DMS114 treated with DMSO at 0.1 percent for 48 hours (cell line): ENCODE data around the gene MGRN1.

ENCODE experiments used
- DNase-seq: peaks from one replicate; lab custom pipeline; 2025; ENCODE audit not compliant: unreplicated experiment; lab: John Stamatoyannopoulos, UW

The MGRN1 gene

DNA sequence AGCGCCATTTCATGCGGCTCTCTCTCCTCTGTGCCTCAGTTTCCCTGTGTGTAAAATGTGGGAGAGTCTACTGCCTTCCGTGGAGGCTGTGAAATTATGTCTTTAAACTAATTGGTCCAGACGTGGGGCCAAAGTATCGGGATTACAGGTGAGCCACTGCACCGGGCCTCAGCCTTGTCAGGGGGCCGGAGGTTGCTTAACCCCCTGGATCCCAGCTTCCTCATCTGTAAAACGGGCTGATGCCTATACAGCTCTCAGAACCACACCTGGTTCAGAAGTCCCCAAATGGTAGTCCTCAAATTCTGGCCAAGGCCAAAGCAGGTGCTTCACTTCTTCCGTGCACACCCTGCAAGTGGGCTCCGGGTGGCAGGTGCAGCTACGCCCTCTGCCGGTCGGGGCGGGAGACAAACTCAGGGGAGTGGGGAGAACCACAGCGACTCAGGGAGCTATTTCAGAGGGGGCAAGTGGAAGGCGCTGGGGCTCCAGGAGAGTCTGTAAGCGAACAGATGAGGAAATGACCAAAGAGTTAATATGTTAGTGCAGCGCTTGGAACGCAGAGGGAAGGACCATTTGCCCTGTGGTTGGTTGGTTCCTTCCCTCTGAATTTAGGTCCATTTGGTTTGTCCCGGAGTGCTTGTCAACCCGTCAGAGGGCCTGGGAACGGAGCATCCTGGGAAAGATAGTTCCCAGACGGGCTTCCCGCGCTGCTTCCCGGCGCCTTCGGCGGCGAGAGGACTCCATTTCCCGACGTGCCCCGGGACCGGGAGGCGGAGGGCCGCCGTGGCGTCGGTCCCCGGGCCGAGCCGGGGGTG, at the start of gene MGRN1:
TSS of gene MGRN1 (plus strand) at position 812 of the 812 bp plus-strand sequence. CDS start 135 bp downstream, outside the sequence.
- DNase-seq = peak; percentile 89

DNA sequence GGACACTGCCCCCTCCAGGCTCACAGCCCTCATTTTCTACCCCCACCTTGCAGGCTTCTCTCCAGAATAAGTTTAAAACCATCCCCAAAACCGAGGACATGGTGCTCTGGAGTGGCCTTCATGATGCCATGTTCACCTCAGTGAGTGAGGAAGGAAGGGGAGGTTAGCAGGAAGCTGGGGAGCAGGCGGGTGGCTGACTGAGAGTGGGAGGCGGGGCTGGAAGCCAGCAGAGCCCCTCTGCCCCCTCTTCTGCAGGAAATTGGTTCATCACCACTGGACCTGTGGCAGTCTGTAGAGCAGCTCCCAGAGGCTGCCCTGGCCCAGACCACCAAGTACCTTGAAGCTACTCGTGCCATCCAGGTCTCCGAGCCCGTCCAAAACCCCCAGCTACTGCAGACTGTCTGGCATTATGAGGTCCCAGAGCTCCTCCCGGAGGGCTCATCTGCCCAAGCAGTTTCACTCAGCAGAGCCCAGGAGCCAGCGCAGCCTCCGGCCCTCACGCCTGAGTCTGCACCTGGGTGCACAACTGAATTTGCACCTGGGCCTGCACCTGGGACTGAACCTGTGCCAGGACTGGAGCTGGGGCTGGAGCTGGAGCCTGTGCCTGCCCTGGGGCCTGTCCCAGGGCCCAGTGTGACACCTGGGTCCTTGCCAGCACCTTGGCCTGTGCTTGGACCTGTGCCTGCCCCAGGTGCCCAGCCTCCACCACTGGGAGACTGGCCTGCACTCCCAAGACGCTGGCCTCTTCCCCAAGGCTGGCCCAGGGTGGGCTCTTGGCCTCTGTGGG, 49.5 kb upstream of the MGRN1 start:
- no peak for DNase-seq

DNA sequence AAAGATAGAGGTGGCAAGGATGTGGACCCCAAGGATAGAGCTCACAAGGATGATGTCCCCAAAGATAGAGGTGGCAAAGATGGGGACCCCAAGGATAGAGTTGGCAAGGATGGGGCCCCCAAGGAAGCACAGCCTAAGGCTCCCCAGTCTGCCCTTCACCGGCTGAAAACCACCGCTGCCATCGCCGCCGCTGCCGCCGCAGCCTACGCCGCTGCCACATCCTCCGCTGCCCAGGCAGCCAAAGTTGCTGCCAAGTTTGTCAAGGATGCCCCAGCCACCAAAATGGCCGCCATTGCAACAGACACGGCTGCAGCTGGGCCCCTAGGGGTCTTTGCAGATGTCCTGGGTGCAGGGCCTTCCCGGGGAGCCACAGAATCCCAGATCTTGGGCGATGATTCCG, 48.6 kb upstream of the MGRN1 start:
- no peak for DNase-seq

DNA sequence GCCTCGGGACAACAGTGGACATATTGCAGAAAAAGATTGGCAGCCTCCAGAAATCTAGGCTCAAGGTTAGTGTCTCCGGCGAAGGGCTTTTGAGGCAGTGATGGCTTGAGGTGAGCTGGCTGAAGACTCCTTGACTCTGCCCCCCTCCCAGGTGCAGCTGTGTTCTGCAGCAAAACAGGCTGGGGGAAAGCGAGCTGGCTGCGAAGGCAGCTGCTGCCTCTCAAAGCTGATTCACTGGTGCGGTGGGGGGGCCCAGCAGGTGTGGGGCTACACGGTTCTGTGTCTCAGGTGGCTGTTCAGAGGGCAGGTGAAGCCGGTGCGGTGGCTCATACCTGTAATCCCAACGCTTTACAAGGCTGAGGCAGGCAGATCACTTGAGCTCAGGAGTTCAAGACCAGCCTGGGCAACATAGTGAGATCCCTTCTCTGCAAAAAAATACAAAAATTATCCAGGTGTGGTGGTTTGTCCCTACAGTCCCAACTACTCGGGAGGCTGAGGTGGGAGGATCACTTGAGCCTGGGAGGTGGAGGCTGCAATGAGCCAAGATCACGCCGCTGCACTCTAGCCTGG, 45.6 kb upstream of the MGRN1 start:
- DNase-seq = no peak

DNA sequence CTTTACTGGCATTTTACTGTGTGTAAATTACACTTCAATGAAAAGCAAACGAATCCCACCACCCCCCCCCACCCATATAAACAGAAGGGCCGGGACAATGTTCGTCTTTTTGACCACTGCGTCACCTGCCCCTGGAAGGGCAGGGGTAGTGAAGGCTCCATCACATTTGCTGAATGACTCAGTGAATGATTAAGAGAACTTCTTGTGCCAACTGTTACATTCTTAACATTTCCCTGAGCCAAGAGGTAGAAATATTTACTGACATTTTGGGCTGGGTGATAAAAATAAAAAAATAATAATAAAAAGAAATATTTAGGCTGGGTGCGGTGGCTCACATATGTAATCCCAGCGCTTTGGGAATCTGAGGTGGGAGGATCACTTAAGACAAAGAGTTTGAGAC, 44.4 kb upstream of the MGRN1 start:
- DNase-seq = no peak

DNA sequence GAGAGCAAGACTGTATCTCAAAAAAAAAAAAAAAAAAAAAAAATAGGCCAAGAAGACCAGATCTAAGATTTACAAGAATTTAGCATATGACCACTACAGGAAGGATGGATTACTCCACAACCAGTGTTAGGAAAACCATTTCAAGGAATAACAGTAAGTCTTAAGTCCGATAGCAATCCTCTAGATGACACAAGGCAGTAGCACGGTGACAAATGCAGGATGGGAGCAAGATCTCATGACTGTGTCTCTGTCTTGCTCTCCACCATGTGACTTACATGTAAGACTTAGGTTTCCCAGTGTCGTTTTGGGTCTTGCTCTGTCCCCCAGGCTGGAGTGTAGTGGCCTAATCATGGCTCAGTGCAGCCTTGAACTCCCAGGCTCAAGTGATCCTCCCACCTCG, 40.7 kb upstream of the MGRN1 start:
- no peak for DNase-seq

DNA sequence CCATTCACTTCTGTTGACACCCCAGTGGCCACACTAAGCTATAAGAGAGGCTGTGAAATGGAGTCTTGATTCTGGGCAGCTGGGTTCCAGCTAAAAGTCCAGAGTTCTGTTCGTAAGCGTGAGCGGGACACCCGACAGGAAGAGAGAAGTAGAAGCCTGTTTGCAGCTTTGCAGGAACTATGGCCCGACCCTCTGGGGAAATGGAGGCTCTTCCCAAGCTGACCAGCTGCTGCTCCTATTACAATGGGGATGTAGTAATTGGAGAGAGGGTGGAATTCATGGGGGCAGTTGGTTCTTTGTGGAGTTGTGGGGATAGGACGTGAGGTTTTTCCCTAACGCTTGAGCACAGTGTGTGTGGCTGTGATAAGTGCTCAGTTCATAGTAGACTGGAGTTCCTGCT, 38.3 kb upstream of the MGRN1 start:
- DNase-seq = no peak

DNA sequence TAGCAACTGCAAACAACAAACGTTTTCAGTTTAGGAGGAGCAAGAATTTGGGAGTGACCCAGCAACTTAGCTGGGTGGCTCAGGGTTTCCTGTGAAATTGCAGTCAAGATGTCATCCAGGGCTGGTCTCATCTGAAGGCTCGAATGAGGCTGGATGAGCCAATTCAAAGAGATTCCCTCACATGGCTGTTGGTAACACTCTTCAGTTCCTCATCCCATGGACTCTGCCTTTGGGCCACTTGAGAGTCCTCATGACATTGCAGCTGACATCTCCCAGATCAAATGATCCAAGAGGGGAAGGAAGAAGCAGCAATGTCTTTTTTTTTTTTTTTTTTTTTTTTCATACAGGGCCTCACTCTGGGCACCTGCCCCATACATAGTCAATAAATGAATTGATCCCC, 36.2 kb upstream of the MGRN1 start:
- no peak for DNase-seq

DNA sequence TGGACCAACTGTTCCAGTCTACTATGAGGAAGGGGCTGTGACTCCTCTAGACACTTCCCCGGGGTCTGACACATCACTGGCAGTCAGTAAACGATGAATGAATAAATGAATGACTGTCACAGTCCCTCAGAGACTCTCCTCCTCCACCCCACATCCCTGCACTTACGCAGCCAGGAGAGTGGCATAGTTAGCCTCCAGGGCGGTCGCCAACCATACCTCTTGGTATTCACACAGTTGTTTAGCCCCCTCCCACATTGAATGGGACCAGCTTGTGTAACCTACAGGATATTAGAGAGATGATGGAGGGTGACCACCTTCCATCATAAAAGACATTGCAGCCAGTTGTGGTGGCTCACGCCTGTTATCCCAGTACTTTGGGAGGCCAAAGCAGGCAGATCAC, 35.7 kb upstream of the MGRN1 start:
- DNase-seq = no peak

DNA sequence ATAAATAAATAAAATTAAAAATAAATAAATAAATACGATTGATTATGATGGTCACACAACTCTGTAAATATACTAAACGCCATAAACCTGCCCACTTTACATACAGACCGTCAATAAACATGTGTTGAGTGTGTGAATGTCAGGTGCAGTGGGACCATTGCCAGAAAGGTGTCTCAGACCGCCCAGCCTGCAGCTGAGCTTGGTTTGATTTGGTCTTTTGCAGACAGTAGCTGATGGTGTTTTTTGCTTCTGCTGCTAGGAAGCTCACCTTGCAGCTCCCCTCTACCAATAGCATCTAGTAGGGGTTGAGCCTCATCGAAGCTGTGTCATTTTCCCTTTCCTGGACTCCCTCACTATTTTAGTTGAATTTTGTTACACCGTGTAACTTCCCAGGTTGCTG, 33.4 kb upstream of the MGRN1 start:
- no peak for DNase-seq

DNA sequence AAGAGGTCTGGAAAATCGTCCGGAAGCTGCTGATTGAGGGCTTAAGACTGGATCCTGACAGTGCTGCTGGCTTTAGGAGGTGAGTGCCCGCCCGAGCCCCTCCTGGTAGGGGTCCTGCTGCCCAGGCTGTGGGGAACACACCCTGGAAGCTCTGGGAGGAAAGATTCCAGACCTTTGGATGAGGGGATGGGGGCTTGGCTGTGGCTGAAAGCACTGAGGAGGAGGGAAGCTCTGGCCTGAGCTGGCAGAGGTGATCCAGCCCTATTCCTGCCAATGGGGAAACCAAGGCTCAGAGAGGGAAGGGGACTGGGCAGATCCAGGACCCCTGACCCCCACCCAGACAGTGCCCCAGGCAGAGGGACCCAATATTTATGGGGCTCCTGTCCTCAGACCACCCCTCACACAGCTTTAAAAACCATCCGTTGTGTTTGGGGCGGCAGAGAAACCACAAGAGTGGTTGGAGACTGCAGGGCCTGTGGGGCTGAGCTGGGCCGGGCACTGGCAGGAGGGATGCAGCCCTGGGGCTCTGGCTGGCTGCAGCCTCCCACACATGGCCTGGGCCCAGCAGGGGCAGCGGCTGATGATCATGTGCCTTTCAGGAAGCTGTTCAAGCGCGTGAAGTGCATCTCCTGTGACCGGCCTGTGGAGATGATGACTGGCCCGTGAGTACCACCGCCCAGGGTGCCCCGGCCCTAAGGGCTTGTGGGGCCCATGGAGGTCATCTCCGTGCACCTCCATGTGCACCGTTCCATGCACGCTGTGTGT, 32.7 kb upstream of the MGRN1 start:
- DNase-seq = no peak

DNA sequence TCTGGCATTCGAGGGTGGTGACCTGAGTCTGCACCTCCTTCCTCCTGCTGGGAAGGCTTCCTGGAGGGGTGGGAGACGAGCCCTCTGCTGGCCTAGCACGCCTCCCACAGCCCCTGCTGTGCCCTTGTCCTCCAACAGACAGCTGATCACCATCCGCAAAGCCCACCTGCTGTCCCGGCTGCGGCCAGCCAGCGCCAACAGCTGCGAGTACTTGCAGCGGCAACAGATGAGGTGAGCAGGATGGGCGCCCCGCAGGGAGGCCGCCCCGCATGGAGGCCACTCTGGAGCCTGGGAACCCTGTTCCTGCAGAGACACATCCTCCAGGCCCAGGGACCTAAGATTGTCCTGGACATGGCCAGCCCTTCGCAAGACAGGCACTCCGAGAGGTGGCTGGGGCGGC, 31.5 kb upstream of the MGRN1 start:
- no peak for DNase-seq

DNA sequence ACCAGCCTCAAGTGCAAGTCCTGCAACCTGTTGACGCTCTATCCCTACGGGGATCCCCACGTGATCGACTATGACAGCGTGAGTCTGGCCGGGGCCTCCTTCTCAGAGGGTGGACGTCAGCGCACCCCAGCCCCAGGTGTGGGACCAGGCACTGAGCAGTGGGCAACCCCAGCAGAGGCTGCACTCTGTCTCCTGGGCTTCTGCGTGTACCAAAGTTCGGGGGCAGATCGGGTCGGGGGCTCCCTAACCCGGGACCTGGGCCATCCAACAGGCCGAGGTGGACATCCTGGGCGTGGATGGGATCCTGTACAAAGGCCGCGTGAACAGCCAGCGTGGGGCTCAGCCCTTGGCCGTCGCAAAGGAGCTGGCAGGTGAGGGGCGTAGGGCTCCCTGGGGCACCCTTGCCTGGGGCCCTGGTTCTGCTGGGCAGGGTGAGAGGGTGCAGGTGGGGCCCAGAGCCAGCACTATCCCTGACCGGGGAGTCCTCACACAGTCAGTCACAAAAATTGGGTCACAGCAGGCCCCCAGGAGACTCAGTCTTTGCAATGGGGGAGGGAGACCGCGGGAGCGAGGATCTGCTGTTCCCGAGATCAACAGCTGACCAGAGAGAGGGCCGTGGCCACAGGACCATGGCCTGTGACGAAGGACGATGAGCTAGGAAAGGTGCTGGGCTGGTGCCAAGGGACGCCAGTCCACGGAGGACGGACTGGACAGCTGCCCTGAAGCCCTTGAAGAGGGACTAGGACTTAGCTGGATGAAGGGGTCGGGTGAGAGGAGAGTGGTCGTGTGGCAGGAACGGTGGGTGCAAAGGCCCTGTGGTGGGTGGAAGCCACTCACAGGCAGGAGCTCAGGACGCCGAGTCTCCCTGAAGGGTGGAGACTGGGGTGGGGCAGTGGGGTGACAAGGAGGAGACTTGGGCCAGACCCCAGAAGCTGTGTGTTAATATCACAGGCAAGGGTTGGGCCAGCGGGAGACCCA, 29.9 kb upstream of the MGRN1 start:
- no peak for DNase-seq

DNA sequence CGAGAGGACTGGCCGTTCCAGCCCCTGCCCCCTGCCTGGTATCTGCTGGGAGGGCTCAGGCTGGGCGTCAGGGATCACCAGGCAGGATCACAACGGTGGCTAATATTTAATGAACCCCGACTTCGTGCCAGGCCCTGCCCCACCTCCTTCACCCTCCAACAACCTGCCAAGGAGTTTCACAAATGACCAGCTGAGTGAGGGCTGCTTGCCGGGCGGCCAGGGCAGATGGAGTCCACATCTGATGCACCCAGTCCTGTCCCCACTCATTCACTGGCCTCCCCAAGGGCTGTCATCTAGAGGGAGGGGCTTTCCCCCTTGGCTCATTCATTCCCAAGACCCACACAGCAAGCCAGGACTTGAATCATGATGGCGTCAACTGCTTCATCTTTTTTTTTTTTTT, 27.5 kb upstream of the MGRN1 start:
- DNase-seq = no peak

DNA sequence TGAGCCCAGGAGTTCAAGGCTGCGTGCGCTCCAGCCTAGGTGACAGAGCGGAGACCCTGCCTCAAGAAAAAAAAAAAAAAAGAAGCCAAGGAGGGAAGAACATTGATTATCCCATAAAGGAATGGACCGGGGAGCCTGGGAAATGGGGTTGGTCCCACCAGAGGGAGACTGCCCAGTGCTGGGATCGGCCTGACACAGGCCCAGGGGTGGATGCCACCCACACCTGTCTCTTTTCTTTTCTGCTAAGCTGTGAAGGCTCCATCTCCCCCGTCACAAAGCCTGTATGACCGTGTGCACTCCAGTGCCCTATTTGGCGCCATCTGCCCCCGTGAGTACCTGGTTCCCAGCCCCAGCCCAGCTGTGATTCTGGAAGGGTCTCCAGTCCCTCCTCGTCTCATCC, 25.6 kb upstream of the MGRN1 start:
- no peak for DNase-seq

DNA sequence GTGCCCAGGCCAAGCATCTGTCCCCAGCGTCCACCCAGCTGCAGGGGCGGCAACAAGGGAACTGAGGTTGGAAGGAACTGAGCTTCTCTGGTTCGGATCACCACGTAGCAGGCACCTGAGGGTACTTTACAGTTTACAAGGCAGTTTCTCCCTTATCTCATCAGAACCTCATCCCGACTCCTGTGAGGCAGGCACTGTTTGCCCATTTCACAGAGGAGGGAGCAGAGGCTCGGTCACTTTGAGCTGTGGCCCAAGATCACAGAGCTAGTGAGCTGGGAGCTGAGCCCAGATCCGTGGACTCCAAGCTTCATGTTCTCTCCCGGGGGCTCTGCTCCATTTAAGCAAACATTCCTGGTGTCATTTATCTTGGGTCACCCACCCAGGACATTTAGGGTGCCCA, 25.1 kb upstream of the MGRN1 start:
- DNase-seq = no peak

DNA sequence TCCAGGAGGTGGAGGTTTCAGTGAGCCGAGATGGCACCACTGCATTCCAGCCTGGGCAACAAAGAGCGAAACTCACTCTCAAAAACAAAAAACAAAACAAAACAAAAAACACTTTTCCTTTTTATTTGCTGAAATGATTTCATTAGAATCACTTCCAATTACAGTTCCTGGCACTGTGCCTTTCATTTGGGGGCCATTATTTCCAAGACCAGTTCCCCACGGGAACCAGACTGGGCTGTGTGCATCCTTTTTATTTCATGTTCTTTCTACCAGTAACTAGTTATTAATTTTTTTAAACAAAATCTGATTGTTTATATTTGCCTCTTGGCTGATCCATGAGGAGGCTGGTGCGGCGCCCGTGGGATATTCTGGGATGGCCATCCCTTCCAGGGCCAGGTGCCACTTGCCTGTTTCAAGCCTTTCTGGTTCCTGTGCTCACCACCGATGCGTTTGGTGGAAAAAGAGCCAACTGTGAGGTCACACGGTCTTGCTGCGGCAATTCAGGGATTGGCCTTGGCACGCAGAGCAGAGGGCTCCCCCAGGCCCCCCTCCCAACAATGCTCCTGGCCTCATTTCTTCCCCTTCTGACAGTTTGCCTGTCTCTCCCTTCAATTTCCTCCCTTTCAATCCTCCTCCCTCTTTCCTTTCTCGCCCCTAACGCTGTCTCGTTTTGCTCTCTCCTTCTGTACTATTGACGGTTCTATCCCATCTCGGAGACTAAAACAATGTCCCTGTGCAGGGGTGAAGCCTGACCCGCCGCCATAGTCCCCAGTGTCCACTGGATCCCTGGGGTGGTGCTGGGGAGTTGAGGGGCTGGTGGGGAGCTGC, 23.4 kb upstream of the MGRN1 start:
- DNase-seq = no peak

DNA sequence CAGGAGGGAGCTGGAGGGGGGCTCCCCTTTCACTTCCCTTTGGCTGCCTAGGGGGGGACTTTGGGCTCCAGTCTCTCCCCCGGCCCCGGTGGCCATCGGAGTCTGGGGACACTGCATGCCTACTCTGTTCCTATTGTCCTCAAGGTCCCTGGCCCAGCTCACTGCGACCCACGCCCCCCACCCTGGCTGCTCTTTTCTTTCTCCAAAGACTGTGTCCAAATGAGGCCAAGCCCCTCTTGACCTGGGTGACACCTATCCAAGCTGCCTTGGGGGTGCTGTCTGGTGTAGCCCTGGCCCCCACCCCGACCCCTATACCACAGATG, 22.8 kb upstream of the MGRN1 start:
- no peak for DNase-seq

DNA sequence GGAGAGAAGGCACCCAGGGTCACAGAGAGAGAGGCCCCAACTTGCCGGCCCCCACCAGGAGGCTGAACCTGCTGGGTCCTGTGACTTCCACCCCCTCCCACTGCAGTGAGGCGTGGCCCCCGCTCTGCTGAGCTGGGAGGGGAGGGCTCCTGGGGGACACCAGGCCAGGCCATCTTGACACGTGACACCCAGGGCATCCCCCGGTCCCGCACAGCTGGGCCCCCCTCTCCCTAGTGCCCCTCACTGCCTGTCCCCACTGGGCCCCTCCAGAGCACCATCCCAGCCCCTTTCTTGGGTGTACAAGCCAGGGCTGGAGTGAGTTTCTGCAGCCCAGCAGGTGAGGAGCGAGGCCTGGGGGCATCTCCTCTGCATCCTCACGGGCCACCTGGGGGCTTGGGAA, 22.3 kb upstream of the MGRN1 start:
- DNase-seq = no peak
